NK-92 treated with Interleukin-12 subunit alpha and Interleukin-12 subunit beta, amount 100 ng/mL, for 24 hours (cell line): ENCODE measurements around the gene VPS13C.

Source experiments
- DNase-seq: peaks from one replicate; lab custom pipeline; 2025; lab: John Stamatoyannopoulos, UW

Gene VPS13C

DNA sequence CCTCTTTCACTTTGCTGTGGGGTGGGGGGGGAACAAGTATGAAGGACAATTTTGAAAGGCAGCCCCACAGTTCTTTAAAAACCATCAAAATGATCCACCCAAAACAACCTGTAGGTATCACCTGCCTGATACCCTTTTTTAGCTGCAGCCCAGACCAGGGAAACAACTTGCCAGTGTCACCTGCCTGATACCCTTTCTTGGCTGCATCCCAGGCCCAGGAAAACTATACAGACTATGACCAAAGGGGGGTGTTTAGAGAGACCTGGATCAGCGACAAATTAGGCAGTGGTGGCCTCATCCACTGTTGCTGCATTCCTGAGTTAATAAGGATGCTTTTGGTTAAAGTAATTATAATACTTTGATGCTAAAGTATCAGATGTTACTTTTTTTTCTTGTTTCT is 122.0 kb downstream of the VPS13C start:
- no peak for DNase-seq

GRCh38 chr15:61936528-61937195 is 123.6 kb downstream of the VPS13C start:
- DNase-seq = no peak

DNA sequence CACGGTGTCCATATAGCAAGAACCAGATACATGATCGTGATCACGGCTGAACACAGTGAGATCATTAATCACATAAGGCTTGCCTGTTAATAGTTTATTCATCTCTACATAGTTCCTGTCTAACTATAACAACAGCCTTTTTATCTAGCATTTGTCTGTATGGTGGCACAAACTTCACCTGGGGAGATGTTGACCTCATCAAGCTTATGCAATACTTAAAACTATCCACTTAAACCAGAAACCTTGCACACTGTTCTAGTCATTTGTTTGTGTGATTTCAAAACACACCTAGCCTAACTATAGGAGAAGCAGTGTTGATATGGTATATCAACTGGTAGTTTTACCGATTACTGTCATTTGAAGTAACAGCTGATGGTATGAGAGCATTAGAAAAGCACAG is 124.8 kb downstream of the VPS13C start:
- DNase-seq = no peak

DNA sequence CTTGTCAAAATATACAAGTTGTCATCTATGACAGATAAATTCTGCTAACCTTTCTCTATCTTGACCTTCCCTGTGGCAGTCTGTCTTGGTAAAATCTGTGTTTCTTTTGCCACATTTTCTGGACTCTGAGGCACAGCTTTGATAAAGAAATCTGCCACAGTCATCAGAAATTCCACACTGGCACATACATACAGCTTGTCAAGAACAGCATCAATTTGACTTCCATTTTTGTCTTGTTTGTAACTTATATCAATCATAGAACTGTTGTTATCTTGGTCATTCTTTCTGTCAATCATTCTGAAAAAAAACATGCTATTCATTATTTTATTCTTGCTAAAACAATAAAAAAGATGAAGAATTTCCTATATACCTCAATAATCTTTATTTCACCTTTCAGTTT is 130.8 kb downstream of the VPS13C start:
- no peak for DNase-seq

GRCh38 chr15:61923173-61923572 is 137.1 kb downstream of the VPS13C start:
- DNase-seq = no peak

DNA sequence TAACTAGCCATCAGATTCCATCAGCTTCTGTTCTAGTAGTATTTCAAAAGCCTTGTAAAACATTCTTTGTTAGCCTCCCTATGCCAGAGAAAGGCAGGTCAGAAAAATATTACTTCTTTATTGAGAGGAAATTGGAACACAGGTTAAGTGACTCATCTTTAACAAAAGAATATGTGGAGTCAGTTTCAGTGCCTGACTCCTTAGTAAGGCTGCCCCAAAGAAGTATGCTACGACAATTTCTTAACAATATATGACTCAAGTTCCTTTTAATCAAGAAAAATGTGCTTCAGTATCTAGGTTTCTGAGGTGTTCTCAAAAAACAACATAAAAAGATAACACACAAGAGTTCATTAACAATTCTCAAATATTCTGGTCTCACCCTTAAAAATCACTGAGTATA is 139.2 kb downstream of the VPS13C start:
- no peak for DNase-seq

DNA sequence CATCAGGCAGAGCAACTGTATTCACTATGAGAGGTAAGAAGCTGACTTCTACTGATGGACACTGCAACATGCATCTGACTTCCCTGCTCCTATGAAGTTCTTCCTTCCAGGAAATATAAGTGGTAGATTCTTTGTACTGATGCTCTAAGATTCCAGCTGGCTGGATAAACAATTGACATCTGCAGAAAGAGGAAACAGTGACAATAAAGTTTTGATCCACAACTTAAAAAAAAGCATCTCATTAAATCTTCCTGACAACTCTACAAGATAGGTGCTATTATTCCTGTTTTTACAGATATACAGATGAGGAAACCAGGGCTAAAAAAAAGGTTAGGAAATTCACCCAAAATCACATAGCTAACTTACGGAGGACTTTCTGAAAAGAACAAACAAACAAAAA is 142.8 kb downstream of the VPS13C start:
- no peak for DNase-seq

GRCh38 chr15:61916104-61916503 is 144.1 kb downstream of the VPS13C start:
- no peak for DNase-seq

- DNase-seq = no peak
Measured at GRCh38 chr15:61915640-61916039, 144.6 kb downstream of the VPS13C start.

GRCh38 chr15:61910839-61911369 is 149.3 kb downstream of the VPS13C start:
- no peak for DNase-seq

DNA sequence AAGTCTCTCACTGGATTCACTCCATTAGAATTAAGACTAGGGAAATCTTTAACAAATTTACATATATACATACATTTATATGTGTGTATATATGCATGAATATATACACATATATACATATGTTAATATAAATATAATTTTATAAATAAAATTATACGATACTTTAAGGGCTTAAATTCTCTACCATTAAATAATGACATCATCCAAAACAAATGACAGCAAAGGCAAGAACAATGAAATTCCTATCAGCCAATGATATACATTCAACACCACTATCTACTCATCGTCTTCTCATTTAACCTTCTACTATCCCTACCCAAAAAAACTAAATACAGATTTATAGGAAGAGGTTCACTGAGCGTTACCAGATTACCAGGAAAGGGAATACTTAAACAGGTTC is 152.0 kb downstream of the VPS13C start:
- no peak for DNase-seq

GRCh38 chr15:61907753-61908086 is 152.5 kb downstream of the VPS13C start:
- DNase-seq = no peak

DNA sequence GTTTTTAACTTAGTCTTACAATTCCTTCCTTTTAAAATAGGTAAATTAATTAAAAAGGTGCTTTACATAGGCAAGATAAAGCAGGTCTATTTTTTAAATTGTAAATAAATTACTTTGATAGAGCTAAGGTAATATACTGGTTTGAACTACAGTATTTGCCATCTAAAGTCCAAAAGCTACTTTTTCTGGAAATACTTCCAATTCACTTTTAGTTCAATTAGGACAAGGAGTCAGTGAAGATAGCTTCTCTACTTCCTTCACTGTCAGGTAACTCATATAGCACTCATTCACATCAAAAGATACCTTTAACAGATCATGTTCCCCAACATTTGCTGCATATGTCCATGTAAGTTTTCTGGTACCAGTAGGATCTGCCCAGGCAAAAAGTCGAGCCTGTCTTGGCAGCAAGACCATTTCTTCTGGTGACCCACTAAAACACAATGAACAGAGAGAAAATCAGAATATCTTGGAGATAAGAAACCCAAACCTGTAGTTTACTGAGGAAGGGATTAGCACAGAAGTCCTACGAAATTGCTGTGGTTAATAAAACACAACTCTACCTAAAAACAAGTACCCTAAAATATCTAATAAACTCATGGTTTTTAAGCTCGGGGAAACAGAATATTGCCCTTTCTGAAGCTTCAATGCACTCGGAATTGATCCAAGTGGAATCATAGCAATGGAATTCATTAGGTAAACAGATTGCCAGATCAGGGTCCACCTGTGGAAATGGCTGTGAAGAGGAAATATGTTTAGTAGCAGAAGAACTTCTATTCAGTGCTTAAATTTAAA is 153.1 kb downstream of the VPS13C start:
- no peak for DNase-seq

- no peak for DNase-seq
Measured at GRCh38 chr15:61893146-61893545, 167.1 kb downstream of the VPS13C start.

DNA sequence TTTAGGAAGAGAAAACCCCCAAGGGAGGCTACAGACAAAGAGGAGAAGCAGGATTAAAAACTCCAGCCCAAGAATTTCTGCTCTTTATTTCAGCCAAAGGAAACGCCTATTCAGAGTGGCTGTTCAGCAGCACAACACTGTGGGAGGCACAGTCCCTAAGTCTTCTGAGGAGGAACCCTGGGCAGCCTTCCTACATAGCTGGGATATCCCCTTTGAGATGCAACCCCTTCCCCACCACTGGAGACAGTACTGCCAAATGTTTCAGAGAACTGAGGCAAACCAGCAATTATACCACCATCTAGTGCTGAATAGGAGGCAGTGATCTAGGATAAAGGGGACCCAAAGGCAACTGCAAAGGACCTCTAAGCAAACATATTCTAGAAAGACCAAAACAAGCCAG is 168.1 kb downstream of the VPS13C start:
- DNase-seq = no peak

GRCh38 chr15:61890106-61890505 is 170.1 kb downstream of the VPS13C start:
- no peak for DNase-seq

GRCh38 chr15:61889706-61890105 is 170.5 kb downstream of the VPS13C start:
- DNase-seq = no peak

- DNase-seq = no peak
Measured at GRCh38 chr15:61888074-61888780, 172.0 kb downstream of the VPS13C start.

DNA sequence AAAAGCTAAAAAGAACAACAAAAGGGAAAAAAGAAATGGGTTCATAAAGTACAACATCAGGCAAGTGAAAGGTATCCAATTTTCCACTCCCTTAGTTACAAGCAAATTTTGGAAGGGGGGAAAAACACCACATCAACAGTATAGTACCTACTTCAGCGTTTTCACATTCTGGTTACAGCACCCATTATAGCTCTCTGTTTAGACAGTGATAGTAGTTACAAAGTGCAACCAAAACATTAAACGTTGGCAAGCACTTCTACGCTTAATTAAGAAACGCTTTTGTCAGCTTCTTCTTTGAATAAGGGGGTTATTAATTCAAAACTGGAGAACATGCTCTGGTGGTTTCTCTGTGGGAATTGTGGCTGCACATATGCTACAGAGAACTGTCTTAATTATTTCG is 180.2 kb downstream of the VPS13C start:
- no peak for DNase-seq

DNA sequence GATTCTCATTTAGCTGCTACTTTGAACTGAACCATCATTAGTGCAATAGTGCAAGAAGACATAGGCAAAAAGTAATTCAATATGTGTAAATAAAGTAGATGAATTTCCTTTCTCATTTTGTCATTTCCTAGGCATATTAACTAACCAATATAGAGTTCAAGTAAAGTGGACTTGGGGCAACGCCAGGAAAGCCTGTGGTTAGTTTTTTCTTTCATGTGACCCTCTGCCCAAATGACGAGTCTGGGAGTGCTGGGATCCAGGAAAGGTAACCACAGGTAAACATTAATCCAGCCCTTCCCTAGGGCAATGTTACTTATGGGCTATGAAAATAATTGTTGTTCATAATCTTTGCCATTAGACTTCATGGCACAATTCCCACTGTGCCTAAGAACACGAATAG is 181.0 kb downstream of the VPS13C start:
- no peak for DNase-seq

GRCh38 chr15:61871926-61872522 is 188.2 kb downstream of the VPS13C start:
- no peak for DNase-seq

GRCh38 chr15:61869656-61870055 is 190.6 kb downstream of the VPS13C start:
- no peak for DNase-seq

DNA sequence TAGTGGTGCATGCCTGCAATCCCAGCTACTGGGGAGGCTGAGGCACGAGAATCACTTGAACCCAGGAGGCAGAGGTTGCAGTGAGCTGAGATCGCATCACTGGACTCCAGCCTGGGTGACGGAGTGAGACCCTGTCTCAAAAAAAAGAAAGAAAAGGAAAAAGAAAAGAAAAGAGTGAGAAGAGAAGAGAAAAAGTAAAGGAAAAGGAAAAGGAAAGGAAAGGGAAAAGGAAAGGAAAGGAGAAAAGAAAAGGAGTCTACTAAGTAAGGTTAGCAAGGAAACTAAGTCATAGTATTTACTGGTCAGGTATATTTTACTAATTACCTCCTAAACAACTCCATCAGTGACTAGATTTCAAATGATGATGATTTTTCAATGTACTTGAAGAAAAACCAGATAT is 198.3 kb downstream of the VPS13C start:
- no peak for DNase-seq
